Sigmoid colon (tissue), 7 donors: ENCODE measurements around the gene OPCML. TPM values are rescaled to one million over a fixed set of nuclear protein-coding genes. Genes with fewer than 3 reads are reported as not detected.

Experiments used
- DNase-seq: peaks from one replicate; pipeline ENCODE4 v3.0.0-alpha.2; 2019
- H3K27ac ChIP-seq, 4 donors: fragments of 200-600 bp; sonication (generic); one replicate each; pipeline ENCODE4 v1.5.1; 2016 to 2019; ENCODE audit warnings: mild to moderate bottlenecking in 1 of 4
- H3K27me3 ChIP-seq, 3 donors: fragments of 200-600 bp; sonication (generic); one replicate each; pipeline ENCODE4 v1.5.1; 2019; ENCODE audit warnings: mild to moderate bottlenecking in 1 of 3
- H3K36me3 ChIP-seq, 4 donors: fragments of 200-600 bp; sonication (generic); one replicate each; pipeline ENCODE4 v1.5.1; 2016 to 2019
- H3K4me1 ChIP-seq, 4 donors: fragments of 200-600 bp; sonication (generic); one replicate each; pipeline ENCODE4 v1.5.1; 2017 to 2019
- H3K4me3 ChIP-seq, 4 donors: fragments of 200-600 bp; sonication (generic); one replicate each; pipeline ENCODE4 v1.5.1; 2017 to 2019; ENCODE audit warnings: mild to moderate bottlenecking in 2 of 4, moderate library complexity in 1 of 4
- H3K9me3 ChIP-seq, 4 donors: fragments of 200-600 bp in 3 of 4; sonication (generic) in 3 of 4; one replicate each; pipeline versions ENCODE4 v1.5.1 to v1.6.1; 2013 to 2019
- CTCF ChIP-seq, 4 experiments: fragments of 450-650 bp in 3 of 4; fragments of 200-600 bp in 1 of 4; IDR thresholded peaks; one replicate each; pipeline ENCODE4 v1.5.1; 2016 to 2019; ENCODE audit warnings: antibody characterized with exemption in 4 of 4, mild to moderate bottlenecking in 3 of 4, moderate library complexity in 2 of 4
- EP300 ChIP-seq, 4 donors: sonication (generic); formaldehyde crosslinking; IDR thresholded peaks; one replicate each; pipeline ENCODE4 v1.6.1; 2017; ENCODE audit warnings: antibody characterized with exemption in 4 of 4
- POLR2A ChIP-seq, 2 donors: fragments of 450-650 bp; IDR thresholded peaks; one replicate each; pipeline ENCODE4 v1.6.1; 2016; ENCODE audit warnings: antibody characterized with exemption in 2 of 2, mild to moderate bottlenecking in 2 of 2, moderate library complexity in 2 of 2
- POLR2AphosphoS5 ChIP-seq, 4 donors: sonication (generic); formaldehyde crosslinking; IDR thresholded peaks; one replicate each; pipeline ENCODE4 v1.6.1; 2017; ENCODE audit warnings: antibody characterized with exemption in 4 of 4
- WGBS, 2 donors: extraction: QIAGEN DNeasy Blood & Tissue Kit; methylation state at CpG; one replicate each; pipeline ENCODE4 v1.1.7; 2013; 5-methylcytosine and 5-hydroxymethylcytosine counted together
- intact Hi-C: fragments of 100-400 bp; cut with DNase I; formaldehyde crosslinking; loops from one replicate; pipeline ENCODE4 v1.15.1; 2023
- polyA plus RNA-seq, 3 donors: library from polyadenylated mRNA; stranded (reverse); fragments of 200-250 nt; gene quantifications; one replicate each; pipeline ENCODE4 v1.2.3, GENCODE V29; 2013
- total RNA-seq, 4 donors: library from RNA; depleted of rRNA; stranded (reverse); fragments of >200 nt; gene quantifications; one replicate each; pipeline ENCODE4 v1.1.0, GENCODE V29; 2016
- donor health status: healthy with polysubstance abuse.
- donor health status: Bipolar disorder and iron deficiency.
- donor health status: healthy.

Gene OPCML
- total and polyA plus RNA-seq, 7 donors = under 0.01 to 0.14 (median 0.03) TPM; not detected in 4

GRCh38 chr11:132746305-132746704 is 786.0 kb downstream of the OPCML start:
- no peak for DNase-seq
- Histone ChIP-seq H3K27me3 (no peaks in the 10 kb centered on the region), H3K9me3 (no peaks in the 10 kb centered on the region), H3K36me3 (no peaks in the 10 kb centered on the region), H3K27ac (no peak overlapping the region), H3K4me1 (no peaks in the 10 kb centered on the region), H3K4me3 (no peak overlapping the region)
- WGBS, 2 donors = 60 to 63% methylated on average over 5 of the region's 5 CpGs
- TF ChIP-seq POLR2AphosphoS5 (IDR thresholded peaks at IDR 0.05) (no peak), CTCF (IDR thresholded peaks at IDR 0.05) (no peak), EP300 (IDR thresholded peaks at IDR 0.05) (no peak), POLR2A (IDR thresholded peaks at IDR 0.05) (no peak)
- intact Hi-C loops = no loop called here

DNA sequence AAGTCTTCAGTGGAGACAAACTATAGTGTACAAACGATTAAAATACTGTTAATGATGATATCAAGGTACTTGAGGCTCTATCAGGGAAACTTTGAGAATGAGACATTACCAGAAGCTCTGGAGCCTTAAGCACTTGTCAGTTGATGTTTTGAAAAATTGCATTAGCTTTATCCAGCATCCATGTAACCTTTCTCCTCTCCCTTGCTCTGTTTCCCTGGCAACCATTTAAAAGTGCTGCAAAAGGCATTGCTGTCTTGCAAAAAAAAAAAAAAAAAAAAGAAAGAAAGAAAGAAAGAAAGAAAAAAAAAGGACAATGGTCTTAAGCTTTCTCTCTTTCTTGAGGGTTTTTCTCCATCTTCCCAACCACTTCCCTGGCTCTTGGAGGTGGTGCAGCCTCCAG is 787.0 kb downstream of the OPCML start:
- Histone ChIP-seq H3K27me3 (no peaks in the 10 kb centered on the region), H3K36me3 (no peaks in the 10 kb centered on the region), H3K27ac (no peak overlapping the region), H3K4me3 (no peak overlapping the region), H3K9me3 (no peaks in the 10 kb centered on the region), H3K4me1 (no peaks in the 10 kb centered on the region)
- no peak for DNase-seq
- TF ChIP-seq POLR2AphosphoS5 (IDR thresholded peaks at IDR 0.05) (no peak), EP300 (IDR thresholded peaks at IDR 0.05) (no peak), CTCF (IDR thresholded peaks at IDR 0.05) (no peak), POLR2A (IDR thresholded peaks at IDR 0.05) (no peak)
- 48 to 80% methylated on average over 1 of the region's 1 CpG for WGBS, 2 donors
- intact Hi-C loops = no loop called here

DNA sequence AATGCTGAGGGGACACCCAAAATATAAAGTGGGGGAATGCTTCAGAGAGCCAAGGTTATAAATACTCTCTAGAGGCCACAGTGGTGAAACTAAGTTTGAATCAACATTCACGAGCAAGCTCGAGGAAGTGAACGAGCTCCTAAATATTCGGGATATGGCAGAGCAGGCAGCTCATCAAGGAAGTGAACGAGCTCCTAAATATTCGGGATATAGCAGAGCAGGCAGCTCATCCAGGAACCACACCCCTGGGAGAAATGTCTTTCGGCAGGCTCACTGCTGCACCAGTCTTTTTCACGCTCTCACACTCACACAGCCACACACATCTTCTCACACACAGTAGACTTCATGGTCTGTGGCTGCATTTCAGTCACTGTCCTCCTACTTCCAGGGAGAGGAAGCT is 787.5 kb downstream of the OPCML start:
- no peaks in the 10 kb centered on the region for H3K27me3 ChIP-seq
- no peaks in the 10 kb centered on the region for H3K9me3 ChIP-seq
- no peaks in the 10 kb centered on the region for H3K36me3 ChIP-seq
- no peak for TF ChIP-seq EP300 (IDR thresholded peaks at IDR 0.05)
- no peak for TF ChIP-seq CTCF (IDR thresholded peaks at IDR 0.05)
- no peaks in the 10 kb centered on the region for H3K4me1 ChIP-seq
- no peak overlapping the region for H3K27ac ChIP-seq
- DNase-seq = no peak
- 70 to 79% methylated on average over 8 of the region's 8 CpGs for WGBS, 2 donors
- H3K4me3 ChIP-seq = no peak overlapping the region
- intact Hi-C loops = no loop called here

GRCh38 chr11:132743601-132744000 is 788.7 kb downstream of the OPCML start:
- intact Hi-C loops = no loop called here
- H3K27ac ChIP-seq = no peak overlapping the region
- H3K27me3 ChIP-seq = no peaks in the 10 kb centered on the region
- no peaks in the 10 kb centered on the region for H3K36me3 ChIP-seq
- TF ChIP-seq CTCF (IDR thresholded peaks at IDR 0.05) (no peak), POLR2AphosphoS5 (IDR thresholded peaks at IDR 0.05) (no peak), POLR2A (IDR thresholded peaks at IDR 0.05) (no peak), EP300 (IDR thresholded peaks at IDR 0.05) (no peak)
- 93 to 94% methylated on average over 4 of the region's 4 CpGs for WGBS, 2 donors
- H3K9me3 ChIP-seq = no peaks in the 10 kb centered on the region
- H3K4me1 ChIP-seq = no peaks in the 10 kb centered on the region
- no peak overlapping the region for H3K4me3 ChIP-seq
- DNase-seq = no peak

- intact Hi-C loops = no loop called here
- no peak for DNase-seq
- Histone ChIP-seq H3K27me3 (no peaks in the 10 kb centered on the region), H3K4me1 (no peaks in the 10 kb centered on the region), H3K9me3 (no peaks in the 10 kb centered on the region), H3K4me3 (no peak overlapping the region), H3K27ac (no peak overlapping the region), H3K36me3 (no peaks in the 10 kb centered on the region)
- no peak for TF ChIP-seq POLR2A (IDR thresholded peaks at IDR 0.05)
- no peak for TF ChIP-seq POLR2AphosphoS5 (IDR thresholded peaks at IDR 0.05)
- TF ChIP-seq EP300 (IDR thresholded peaks at IDR 0.05) = no peak
- no peak for TF ChIP-seq CTCF (IDR thresholded peaks at IDR 0.05)
- 74 to 82% methylated on average over 6 of the region's 6 CpGs for WGBS, 2 donors
Measured at GRCh38 chr11:132742929-132743328, 789.4 kb downstream of the OPCML start.
